BJ (cell line): Measurements from ENCODE around the gene PRG3. TPM values are rescaled to one million over a fixed set of nuclear protein-coding genes. Genes with fewer than 3 reads are reported as not detected.
"Not testable (repeated sequence)": the region's sequence is repeated elsewhere in the genome, so short reads cannot be mapped to it uniquely, and the experiment has no call there.

ENCODE experiments used
- CTCF ChIA-PET: fragments of 350-600 bp; formaldehyde crosslinking; extraction: SDS; loops from one replicate; lab custom pipeline; 2021; ENCODE audit warnings: antibody characterized with exemption, inconsistent platforms; lab: Yijun Ruan, JAX
- POLR2A ChIA-PET: fragments of 300-600 bp; sonication (Branson Sonifier 250); formaldehyde crosslinking; extraction: SDS; loops from one replicate; lab custom pipeline; 2021; ENCODE audit warnings: antibody characterized with exemption; lab: Charles Lee
- DNase-seq: peaks from one replicate; pipeline ENCODE4 v3.0.0-alpha.2; 2011; ENCODE audit warnings: low read depth
- H3K27me3 ChIP-seq: 2 replicates; pipeline ENCODE4 v1.6.0; 2011; ENCODE audit warnings: low read length; ENCODE audit not compliant: control insufficient read depth, insufficient read depth
- H3K36me3 ChIP-seq: 2 replicates; pipeline ENCODE4 v1.5.1; 2011; ENCODE audit warnings: low read length; ENCODE audit not compliant: control insufficient read depth, insufficient read depth
- H3K4me3 ChIP-seq: 2 replicates; pipeline ENCODE4 v1.5.1; 2011; ENCODE audit warnings: low read depth, mild to moderate bottlenecking, control low read depth, low read length
- polyA plus RNA-seq: library from polyadenylated mRNA; depleted of rRNA; stranded (reverse); fragments of >200 nt; gene quantifications from 2 replicates; pipeline ENCODE4 v1.2.3, GENCODE V29; 2011
- TF ChIP-seq, protein P1 (sequence below): IDR thresholded peaks from 2 replicates; pipeline ENCODE4 v1.5.1; 2011; ENCODE audit warnings: low read depth, mild to moderate bottlenecking, control low read depth, inconsistent platforms, low read length, moderate library complexity; ENCODE audit not compliant: insufficient read depth

Gene PRG3
- polyA plus RNA-seq, 1 experiment: not detected

DNA sequence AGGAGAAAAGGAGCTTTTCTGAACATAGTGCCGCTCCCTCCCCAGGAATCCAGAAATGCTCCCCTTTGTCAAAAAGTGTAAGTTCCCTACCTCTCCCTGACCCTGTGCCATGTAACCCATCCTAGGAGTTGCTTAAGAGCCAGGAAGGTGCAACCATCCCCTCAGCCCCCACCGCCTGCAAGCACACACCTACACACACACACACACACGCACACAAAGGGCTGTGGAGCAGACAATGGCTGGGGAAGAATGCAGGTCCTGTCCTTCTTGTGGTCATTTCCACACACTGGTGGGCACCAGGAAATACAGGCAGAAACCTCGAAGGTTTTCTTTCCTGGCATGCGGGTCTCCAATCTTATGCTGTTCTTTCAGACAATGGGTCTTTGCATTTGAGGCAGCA lies 41.6 kb downstream of the PRG3 start:
- DNase-seq: no peak
- Histone ChIP-seq H3K36me3 (no peaks in the 10 kb centered on the region), H3K27me3 (no peaks in the 10 kb centered on the region; the same call in 1 of the 2 replicates), H3K4me3 (no peak overlapping the region)
- TF ChIP-seq, protein P1, sequence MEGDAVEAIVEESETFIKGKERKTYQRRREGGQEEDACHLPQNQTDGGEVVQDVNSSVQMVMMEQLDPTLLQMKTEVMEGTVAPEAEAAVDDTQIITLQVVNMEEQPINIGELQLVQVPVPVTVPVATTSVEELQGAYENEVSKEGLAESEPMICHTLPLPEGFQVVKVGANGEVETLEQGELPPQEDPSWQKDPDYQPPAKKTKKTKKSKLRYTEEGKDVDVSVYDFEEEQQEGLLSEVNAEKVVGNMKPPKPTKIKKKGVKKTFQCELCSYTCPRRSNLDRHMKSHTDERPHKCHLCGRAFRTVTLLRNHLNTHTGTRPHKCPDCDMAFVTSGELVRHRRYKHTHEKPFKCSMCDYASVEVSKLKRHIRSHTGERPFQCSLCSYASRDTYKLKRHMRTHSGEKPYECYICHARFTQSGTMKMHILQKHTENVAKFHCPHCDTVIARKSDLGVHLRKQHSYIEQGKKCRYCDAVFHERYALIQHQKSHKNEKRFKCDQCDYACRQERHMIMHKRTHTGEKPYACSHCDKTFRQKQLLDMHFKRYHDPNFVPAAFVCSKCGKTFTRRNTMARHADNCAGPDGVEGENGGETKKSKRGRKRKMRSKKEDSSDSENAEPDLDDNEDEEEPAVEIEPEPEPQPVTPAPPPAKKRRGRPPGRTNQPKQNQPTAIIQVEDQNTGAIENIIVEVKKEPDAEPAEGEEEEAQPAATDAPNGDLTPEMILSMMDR: no peak
- ChIA-PET POLR2A (no interaction called here), CTCF (interaction anchor here (0.6 to 2.3 kb wide), 4 partner anchors 9 to 154 kb away, joined by 3 to 8 read pairs (median 4); no protein-coding TSS in a partner anchor)

DNA sequence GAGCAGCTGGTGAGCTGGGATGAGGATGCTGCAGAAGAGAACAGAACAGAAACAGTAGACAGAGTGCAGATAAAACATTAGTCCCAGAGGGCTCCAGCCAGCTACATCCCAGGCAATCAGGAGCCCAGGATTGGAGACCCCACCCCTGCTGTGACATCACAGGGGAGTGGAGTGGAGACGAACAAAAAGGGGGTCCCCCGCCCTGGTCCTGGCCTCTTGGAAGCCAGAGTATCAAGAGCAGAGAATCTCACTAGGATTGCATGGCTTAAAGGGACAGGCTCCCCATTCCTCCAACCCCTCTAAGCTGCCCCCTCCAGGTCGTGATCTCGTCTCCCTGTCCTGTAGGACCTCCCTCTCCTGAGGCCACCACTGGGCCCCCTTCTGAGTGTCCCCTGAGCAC lies 42.8 kb downstream of the PRG3 start, which contains the start of gene P2RX3:
P2RX3 (plus strand) TSS at position 211 of the 400 bp plus-strand sequence. CDS start 199 bp downstream, outside the sequence.
- TF ChIP-seq, protein P1: no peak
- POLR2A ChIA-PET: no interaction called here
- H3K36me3 ChIP-seq: no peaks in the 10 kb centered on the region
- no peak within 1 kb of the TSS for H3K4me3 ChIP-seq
- no peak for DNase-seq
- CTCF ChIA-PET: interaction anchor here (1.2 to 2.3 kb wide), 2 partner anchors 11 to 120 kb away, joined by 3 to 8 read pairs; no protein-coding TSS in a partner anchor
- H3K27me3 ChIP-seq: no peaks in the 10 kb centered on the region; the same call in 1 of the 2 replicates

DNA sequence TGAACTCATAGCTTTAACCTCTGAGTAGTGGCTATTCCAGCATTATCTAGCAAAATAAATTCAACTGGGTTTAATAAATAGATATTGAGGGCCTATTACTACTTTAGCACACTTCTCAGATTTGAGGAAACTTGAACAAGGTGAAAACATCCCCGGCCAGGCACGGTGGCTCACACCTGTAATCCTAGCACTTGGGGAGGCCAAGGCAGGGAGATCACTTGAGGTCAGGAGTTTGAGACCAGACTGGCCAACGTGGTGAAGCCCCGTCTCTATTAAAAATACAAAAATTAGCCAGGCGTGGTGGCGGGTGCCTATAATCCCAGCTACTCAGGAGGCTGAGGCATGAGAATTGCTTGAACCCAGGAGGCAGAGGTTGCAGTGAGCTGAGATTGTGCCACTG lies 44.1 kb downstream of the PRG3 start:
- H3K4me3 ChIP-seq, H3K27me3 ChIP-seq, H3K36me3 ChIP-seq, POLR2A ChIA-PET, DNase-seq: not testable (repeated sequence)
- CTCF ChIA-PET: interaction anchor here (1.3 kb wide), 1 partner anchor 9 kb away, joined by 7 read pairs; no protein-coding TSS in a partner anchor

DNA sequence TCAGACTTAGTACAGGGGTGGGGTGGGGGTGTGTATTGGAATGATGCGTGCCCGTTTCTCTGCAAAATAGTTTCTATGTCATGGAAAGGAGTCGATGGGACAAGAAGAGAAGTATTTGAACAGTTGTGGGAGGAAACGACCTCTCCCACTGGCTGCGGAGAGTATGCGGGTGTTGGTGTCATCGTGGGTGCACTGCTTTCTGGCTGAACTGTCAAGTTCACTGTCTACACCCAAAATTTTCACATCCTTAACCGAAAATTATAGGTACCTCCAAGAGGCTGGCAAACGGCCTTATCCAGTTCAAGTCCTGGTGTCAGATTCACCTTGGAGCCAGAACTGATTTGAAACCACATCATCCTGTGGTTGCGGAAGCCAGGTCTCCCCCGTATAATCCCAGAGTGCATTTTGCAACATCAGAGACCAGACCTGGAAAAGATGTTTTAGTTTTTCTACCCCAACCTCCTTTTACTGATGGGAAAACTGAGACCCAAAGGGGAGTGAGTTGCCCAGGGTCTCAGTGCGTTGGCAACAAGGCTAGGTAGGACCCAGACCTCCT lies 44.8 kb downstream of the PRG3 start:
- H3K27me3 ChIP-seq: no peaks in the 10 kb centered on the region; the same call in 1 of the 2 replicates
- peaks cover 15% of the 10 kb centered on the region for H3K36me3 ChIP-seq
- TF ChIP-seq, protein P1: no peak
- peak overlapping the region; percentile 89 for H3K4me3 ChIP-seq
- DNase-seq: no peak
- CTCF ChIA-PET: interaction anchor here (1.3 kb wide), 1 partner anchor 9 kb away, joined by 7 read pairs; no protein-coding TSS in a partner anchor
- POLR2A ChIA-PET: no interaction called here

DNA sequence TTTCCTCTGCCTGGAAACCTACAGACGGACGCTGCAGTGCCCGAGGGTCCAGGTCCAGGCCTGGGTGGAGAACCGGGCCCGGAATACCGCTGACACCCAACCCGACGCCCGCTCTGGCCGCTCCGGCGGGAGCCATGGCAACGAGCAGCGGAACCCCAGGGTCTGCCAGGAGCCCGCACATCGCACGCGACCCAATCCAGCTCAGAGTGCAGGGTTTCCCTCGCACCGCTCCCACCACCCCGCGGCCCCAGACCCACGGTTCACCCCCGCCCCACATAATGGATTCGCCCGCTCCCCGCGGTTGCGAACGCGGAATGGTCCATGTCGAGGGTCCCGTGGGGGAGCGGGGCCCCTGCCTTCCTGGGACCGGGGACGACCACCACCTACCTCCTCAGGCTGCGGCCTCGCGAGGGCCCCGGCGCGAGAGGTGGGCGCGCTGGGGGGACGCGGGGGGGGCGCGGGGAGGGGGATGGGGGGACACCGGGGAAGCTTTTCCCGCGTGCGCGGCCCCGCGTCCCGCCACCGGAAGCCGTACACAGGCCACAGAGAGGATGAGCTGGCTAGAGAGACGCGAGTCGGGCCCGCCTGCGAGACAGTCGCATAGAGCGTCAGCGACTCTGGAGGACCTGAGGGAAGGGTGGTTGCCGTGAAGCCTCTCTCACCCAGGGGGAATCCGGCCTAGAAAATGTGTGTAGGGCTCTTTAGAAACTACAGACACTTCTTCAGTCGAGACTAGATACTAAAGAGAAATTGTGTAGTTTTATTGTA lies 45.4 kb downstream of the PRG3 start, which contains the start of gene SSRP1:
SSRP1 (minus strand) TSS at position 550 of the 768 bp plus-strand sequence. CDS start 771 bp downstream, outside the sequence.
- CTCF ChIA-PET: interaction anchor here (1.3 to 2.3 kb wide), 2 partner anchors 9 to 10 kb away, joined by 4 to 7 read pairs; no protein-coding TSS in a partner anchor
- H3K36me3 ChIP-seq: peaks cover 20% of the 10 kb centered on the region
- DNase-seq: no peak
- peak within 1 kb of the TSS; percentile 89 for H3K4me3 ChIP-seq
- H3K27me3 ChIP-seq: no peaks in the 10 kb centered on the region; the same call in 1 of the 2 replicates
- POLR2A ChIA-PET: interaction anchor here (0.5 to 0.6 kb wide), 2 partner anchors 56 to 314 kb away, joined by 3 read pairs; no protein-coding TSS in a partner anchor
- TF ChIP-seq, protein P1: no peak
